GM12878 (cell line): ENCODE measurements around the gene DRP2. TPM values are rescaled to one million over a fixed set of nuclear protein-coding genes. Genes with fewer than 3 reads are reported as not detected.

Experiments
- ATAC-seq: fragments of 200-7000 bp; cut with Tn5 transposase; 3 replicates; pipeline ENCODE4 v1.9.1; 2020; ENCODE audit warnings: mild to moderate bottlenecking, moderate library complexity
- BruUV-seq: library from RNA; stranded (reverse); fragments of 400-500 nt; replicated peaks from 2 replicates; lab custom pipeline; 2021; lab: Mats Ljungman, UMichigan
- CTCF ChIA-PET: fragments of 300-600 bp; sonication (Branson Sonifier 250); formaldehyde crosslinking; extraction: SDS; loops from one replicate; lab custom pipeline; 2021; ENCODE audit warnings: inconsistent platforms; lab: Yijun Ruan, JAX
- POLR2A ChIA-PET: fragments of 350-600 bp; formaldehyde crosslinking; extraction: SDS; loops from one replicate; lab custom pipeline; 2021; ENCODE audit warnings: inconsistent platforms; lab: Charles Lee
- RAD21 ChIA-PET: fragments of 300-600 bp; sonication (Branson Sonifier 250); formaldehyde crosslinking; loops from one replicate; lab custom pipeline; 2023; ENCODE audit warnings: antibody characterized with exemption; ENCODE audit not compliant: unreplicated experiment; lab: Charles Lee
- SMC1A ChIA-PET: fragments of 300-600 bp; sonication (Branson Sonifier 250); formaldehyde crosslinking; loops from one replicate; lab custom pipeline; 2023; ENCODE audit not compliant: unreplicated experiment, uncharacterized antibody; lab: Charles Lee
- DNase-seq: peaks from one replicate; pipeline ENCODE4 v3.0.0-alpha.2; 2011; ENCODE audit warnings: low read depth, low spot score
- FAIRE-seq: peaks from 3 replicates; lab custom pipeline; 2011; peaks lifted over from hg19 to GRCh38; lab: Jason Lieb, UNC
- H2AFZ ChIP-seq: 2 replicates; pipeline ENCODE4 v1.6.0; 2011; ENCODE audit warnings: low read depth, low read length, control low read depth; ENCODE audit not compliant: control insufficient read depth
- H3K27ac ChIP-seq: 2 replicates; pipeline ENCODE4 v1.5.1; 2011; ENCODE audit warnings: control low read depth; ENCODE audit not compliant: control insufficient read depth, insufficient read depth
- H3K27me3 ChIP-seq, 2 experiments: replicated peaks in 1 of 2; 2 replicates each; pipeline versions ENCODE4 v1.6.0 to v1.6.1; 2011; ENCODE audit warnings: low read length in 1 of 2; ENCODE audit not compliant: control insufficient read depth in 2 of 2, insufficient read depth in 2 of 2
- H3K36me3 ChIP-seq, 2 experiments: 2 replicates each; pipeline ENCODE4 v1.5.1; 2011; ENCODE audit warnings: low read length in 1 of 2; ENCODE audit not compliant: control insufficient read depth in 2 of 2, insufficient read depth in 2 of 2
- H3K4me1 ChIP-seq: 2 replicates; pipeline ENCODE4 v1.6.1; 2011; ENCODE audit warnings: mild to moderate bottlenecking, low read length, moderate library complexity, mixed read lengths; ENCODE audit not compliant: control insufficient read depth, insufficient read depth
- H3K4me2 ChIP-seq: 2 replicates; pipeline ENCODE4 v1.6.0; 2011; ENCODE audit warnings: control low read depth; ENCODE audit not compliant: control insufficient read depth, insufficient read depth
- H3K4me3 ChIP-seq: fragments of 200-600 bp; sonication (generic); 2 replicates; pipeline ENCODE4 v1.5.1; 2016
- H3K79me2 ChIP-seq: 2 replicates; pipeline ENCODE4 v1.6.0; 2011; ENCODE audit warnings: low read length; ENCODE audit not compliant: control insufficient read depth, insufficient read depth
- H3K9ac ChIP-seq: 2 replicates; pipeline ENCODE4 v1.8.0; 2011; ENCODE audit warnings: low read length, control low read depth, mixed read lengths; ENCODE audit not compliant: control insufficient read depth, insufficient read depth
- H3K9me3 ChIP-seq: replicated peaks from 3 replicates; pipeline ENCODE4 v1.5.1; 2011; ENCODE audit warnings: mild to moderate bottlenecking, low read length; ENCODE audit not compliant: control insufficient read depth, insufficient read depth
- H4K20me1 ChIP-seq: 2 replicates; pipeline ENCODE4 v1.6.0; 2011; ENCODE audit not compliant: control insufficient read depth, insufficient read depth
- BCL11A ChIP-seq: IDR thresholded peaks from 2 replicates; pipeline ENCODE4 v1.6.1; 2011; ENCODE audit warnings: low read depth, low read length
- CEBPB ChIP-seq, 2 experiments: fragments of 150-350 bp in 1 of 2; IDR thresholded peaks; 2 replicates each; pipeline ENCODE4 v1.6.1; 2012 to 2014; ENCODE audit warnings: low read depth in 2 of 2, low read length in 2 of 2, borderline replicate concordance in 1 of 2, inconsistent platforms in 1 of 2
- ETV6 ChIP-seq, 2 experiments: fragments of 450-650 bp in 1 of 2; IDR thresholded peaks in 1 of 2; conservative IDR thresholded peaks in 1 of 2; 2 replicates each; pipeline ENCODE4 v1.6.1; 2014; ENCODE audit warnings: antibody characterized with exemption in 1 of 2, borderline replicate concordance in 1 of 2, low read depth in 1 of 2, mild to moderate bottlenecking in 1 of 2, moderate library complexity in 1 of 2
- EZH2 ChIP-seq: IDR thresholded peaks from 2 replicates; pipeline ENCODE4 v1.6.1; 2012; ENCODE audit warnings: low read depth, mild to moderate bottlenecking, control low read depth, inconsistent platforms, low read length, borderline replicate concordance; ENCODE audit not compliant: control insufficient read depth
- KLF5 ChIP-seq: fragments of 450-650 bp; IDR thresholded peaks from 2 replicates; pipeline ENCODE4 v1.6.1; 2014; ENCODE audit warnings: mild to moderate bottlenecking; ENCODE audit not compliant: partially characterized antibody
- PML ChIP-seq: IDR thresholded peaks from 2 replicates; pipeline ENCODE4 v1.6.1; 2012; ENCODE audit warnings: low read length, inconsistent platforms
- SUPT20H ChIP-seq: IDR thresholded peaks from 2 replicates; pipeline ENCODE4 v1.6.1; 2011; ENCODE audit warnings: low read depth, mild to moderate bottlenecking, low read length, moderate library complexity, borderline replicate concordance; ENCODE audit not compliant: control insufficient read depth
- TAF1 ChIP-seq: IDR thresholded peaks from 2 replicates; pipeline ENCODE4 v1.6.1; 2011; ENCODE audit warnings: mild to moderate bottlenecking, low read depth, low read length, borderline replicate concordance
- WGBS: methylation state at CpG from one replicate; pipeline ENCODE4 v1.1.6; 2016; ENCODE audit warnings: low lambda C conversion rate; ENCODE audit not compliant: insufficient replicate concordance, insufficient coverage; ENCODE audit errors: missing lambda C conversion rate; 5-methylcytosine and 5-hydroxymethylcytosine counted together
- in situ Hi-C: fragments of 300-500 bp; cut with MboI; formaldehyde crosslinking; loops from 9 replicates; pipeline ENCODE4 v1.14.3; 2018; ENCODE audit warnings: mixed read lengths
- intact Hi-C: fragments of 100-400 bp; cut with micrococcal nuclease; formaldehyde crosslinking; loops from one replicate; pipeline ENCODE4 v1.14.2; 2022; ENCODE audit not compliant: unreplicated experiment
- polyA plus RNA-seq, 11 experiments: library from polyadenylated mRNA; depleted of rRNA in 4 of 11; unstranded in 6 of 11; stranded (reverse) in 5 of 11; fragments of >200 nt; fragmentation: Nextera tagmentation in 4 of 11; fragmentation: Illumina TruSeq in 1 of 11; extraction: Ambion mirVana in 4 of 11; extraction: Trizol in 1 of 11; gene quantifications; 1 replicate in 1 of 11; 2 replicates in 10 of 11; pipeline versions ENCODE4 v1.2.1 to v1.2.3, GENCODE V29; 2011 to 2016; ENCODE audit warnings: inconsistent platforms in 2 of 11, missing spikeins in 2 of 11, low read depth in 1 of 11
- total RNA-seq, 4 experiments: library from RNA; depleted of rRNA in 3 of 4; stranded (reverse); fragments of >200 nt in 3 of 4; fragmentation: Illumina TruSeq in 1 of 4; extraction: Trizol in 1 of 4; gene quantifications; 2 replicates each; pipeline versions ENCODE4 v1.2.1 to v1.2.3, GENCODE V29; 2013 to 2021
- TF ChIP-seq, protein P1 (sequence below): fragments of 450-650 bp; IDR thresholded peaks from 2 replicates; pipeline ENCODE4 v1.6.1; 2017; ENCODE audit warnings: low read depth, mild to moderate bottlenecking, moderate library complexity

Gene DRP2
- total and polyA plus RNA-seq, 10 of the 15 experiments (the other 5 are each of a cell fraction or from before 2014, with no cell fraction given): 0.02 to 0.37 (median 0.15) TPM; not detected in 1

DNA sequence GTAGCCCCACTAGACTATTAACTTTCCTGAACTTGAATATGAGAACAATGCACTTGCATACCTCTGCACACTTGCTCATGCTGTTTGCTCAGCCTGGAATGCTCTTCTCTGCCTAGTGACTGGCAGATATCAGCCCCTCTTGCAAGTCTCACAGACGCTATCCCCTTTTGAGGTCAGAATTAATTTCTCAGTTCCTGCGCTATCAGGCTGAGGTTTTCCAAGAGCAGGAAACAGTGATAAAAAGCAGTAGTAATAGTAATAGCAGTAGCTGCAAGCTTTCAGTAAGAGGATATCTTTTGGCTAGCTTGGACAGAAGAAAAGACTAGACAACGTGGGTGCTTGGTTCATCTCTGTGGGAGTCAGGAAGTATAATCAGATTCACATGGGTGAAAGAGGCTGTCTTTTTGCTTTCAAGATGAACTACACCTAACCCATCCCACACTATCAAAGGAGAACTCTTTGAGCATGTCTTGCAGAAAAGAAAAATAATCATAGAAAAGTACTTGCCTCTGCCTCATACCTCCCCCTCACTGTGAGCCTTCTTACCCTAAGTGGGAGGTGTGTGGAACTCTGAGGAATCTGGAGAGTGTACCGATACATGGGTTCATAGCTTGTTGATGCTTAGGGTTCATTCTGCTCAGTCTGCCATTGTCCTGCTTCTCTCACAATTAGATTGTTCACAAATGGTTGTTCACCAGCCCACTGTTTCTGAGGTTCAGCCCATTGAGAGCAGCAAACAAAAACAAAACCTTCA is 11.3 kb upstream of the DRP2 start (continued):
- TF ChIP-seq KLF5 (no peak), ETV6 (conservative IDR thresholded peaks at IDR 0.05 in 1 of 2, IDR thresholded peaks at IDR 0.05 in 1 of 2; ENCODE audit: borderline replicate concordance in 1 of 2, low read depth in 1 of 2) (peak in 1 of 2 experiments; percentile 50; a peak in 1 of 4 replicates), BCL11A (0 out of 2 replicates have a peak, but pooled peaks have one; percentile 26)
- TF ChIP-seq, protein P1, sequence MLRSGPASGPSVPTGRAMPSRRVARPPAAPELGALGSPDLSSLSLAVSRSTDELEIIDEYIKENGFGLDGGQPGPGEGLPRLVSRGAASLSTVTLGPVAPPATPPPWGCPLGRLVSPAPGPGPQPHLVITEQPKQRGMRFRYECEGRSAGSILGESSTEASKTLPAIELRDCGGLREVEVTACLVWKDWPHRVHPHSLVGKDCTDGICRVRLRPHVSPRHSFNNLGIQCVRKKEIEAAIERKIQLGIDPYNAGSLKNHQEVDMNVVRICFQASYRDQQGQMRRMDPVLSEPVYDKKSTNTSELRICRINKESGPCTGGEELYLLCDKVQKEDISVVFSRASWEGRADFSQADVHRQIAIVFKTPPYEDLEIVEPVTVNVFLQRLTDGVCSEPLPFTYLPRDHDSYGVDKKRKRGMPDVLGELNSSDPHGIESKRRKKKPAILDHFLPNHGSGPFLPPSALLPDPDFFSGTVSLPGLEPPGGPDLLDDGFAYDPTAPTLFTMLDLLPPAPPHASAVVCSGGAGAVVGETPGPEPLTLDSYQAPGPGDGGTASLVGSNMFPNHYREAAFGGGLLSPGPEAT: no peak
- TF ChIP-seq, all 136 proteins: peak for 6

DNA sequence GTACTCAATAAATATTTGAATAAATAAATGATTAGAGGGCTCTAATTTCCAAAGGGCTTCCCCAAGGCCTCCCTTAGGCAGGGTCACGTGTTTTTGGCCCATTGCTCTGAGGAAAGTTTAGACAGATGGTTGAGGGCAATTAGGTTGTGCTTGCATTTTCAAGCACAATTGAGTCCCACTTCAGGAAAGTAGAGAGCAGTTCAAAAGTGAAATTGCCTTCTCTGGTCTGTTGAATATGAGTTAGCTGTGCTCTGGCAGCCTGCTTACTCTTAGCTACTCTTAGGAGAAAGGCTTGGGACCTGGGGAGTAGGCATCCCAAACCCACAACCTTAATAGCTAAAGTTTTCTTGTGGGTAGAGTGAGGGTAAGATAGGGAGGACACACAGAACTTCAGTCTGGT is 9.0 kb upstream of the DRP2 start:
- SMC1A ChIA-PET: interaction anchor here (1.0 kb wide), 1 partner anchor 349 kb away, joined by 3 read pairs; no protein-coding TSS in a partner anchor
- DNase-seq: no peak
- TF ChIP-seq SUPT20H: no peak
- no peak for TF ChIP-seq CEBPB (IDR thresholded peaks at IDR 0.05; ENCODE audit: borderline replicate concordance in 1 of 2, low read depth in 2 of 2, low read length in 2 of 2)
- no peak for TF ChIP-seq PML
- TF ChIP-seq, protein P1: no peak
- TF ChIP-seq EZH2: no peak
- TF ChIP-seq TAF1: no peak
- RAD21 ChIA-PET: no interaction called here
- no peaks in the 10 kb centered on the region for H4K20me1 ChIP-seq
- WGBS: 16% methylated on average over 1 of the region's 1 CpG
- no peak overlapping the region for H3K9ac ChIP-seq
- CTCF ChIA-PET: no interaction called here
- H3K79me2 ChIP-seq: no peaks in the 10 kb centered on the region
- no peaks in the 10 kb centered on the region for H3K4me1 ChIP-seq
- no peak overlapping the region for H3K4me3 ChIP-seq
- H3K27me3 ChIP-seq: no peaks in the 10 kb centered on the region
- ATAC-seq: no peak
- BruUV-seq: no TSS peak
- no peak overlapping the region for H3K4me2 ChIP-seq
- no peak overlapping the region for H3K27ac ChIP-seq
- in situ Hi-C loops (no loop called here), intact Hi-C loops (no loop called here)
- FAIRE-seq: no peak
- POLR2A ChIA-PET: no interaction called here
- no peaks in the 10 kb centered on the region for H3K9me3 ChIP-seq
- H2AFZ ChIP-seq: no peak overlapping the region
- no peaks in the 10 kb centered on the region for H3K36me3 ChIP-seq
